Liver (tissue), 9 donors: ENCODE measurements around the gene TCFL5. TPM values are rescaled to one million over a fixed set of nuclear protein-coding genes. Genes with fewer than 3 reads are reported as not detected.
A peak's percentile ranks its signal among the peaks of the same experiment; 100 is the strongest.

ENCODE experiments used
- DNase-seq: peaks from one replicate; pipeline ENCODE4 v3.0.0-alpha.2; 2017; ENCODE audit warnings: low spot score
- H3K27ac ChIP-seq, 2 donors: one replicate each; pipeline ENCODE4 v1.7.0; 2013; ENCODE audit warnings: inconsistent platforms in 2 of 2, low read length in 2 of 2, control low read depth in 1 of 2, low read depth in 1 of 2, mild to moderate bottlenecking in 1 of 2
- H3K27me3 ChIP-seq, 4 donors: one replicate each; pipeline versions ENCODE4 v1.6.1 to v1.7.0; 2013; ENCODE audit warnings: low read length in 3 of 4, inconsistent platforms in 1 of 4, mild to moderate bottlenecking in 1 of 4, moderate library complexity in 1 of 4; ENCODE audit not compliant: control insufficient read depth in 4 of 4, insufficient read depth in 4 of 4
- H3K36me3 ChIP-seq, 4 donors: one replicate each; pipeline versions ENCODE4 v1.6.1 to v1.7.0; 2013; ENCODE audit warnings: low read length in 3 of 4, mild to moderate bottlenecking in 3 of 4, low read depth in 1 of 4, moderate library complexity in 1 of 4; ENCODE audit not compliant: control insufficient read depth in 4 of 4, insufficient read depth in 3 of 4
- H3K4me1 ChIP-seq, 4 donors: one replicate each; pipeline versions ENCODE4 v1.6.1 to v1.7.0; 2013; ENCODE audit warnings: low read length in 3 of 4, mild to moderate bottlenecking in 3 of 4, moderate library complexity in 1 of 4; ENCODE audit not compliant: control insufficient read depth in 4 of 4, insufficient read depth in 4 of 4
- H3K4me3 ChIP-seq, 3 donors: one replicate each; pipeline versions ENCODE4 v1.6.1 to v1.7.0; 2013; ENCODE audit warnings: low read length in 3 of 3, control low read depth in 1 of 3, low read depth in 1 of 3, mild to moderate bottlenecking in 1 of 3
- H3K9ac ChIP-seq, 2 donors: one replicate each; pipeline ENCODE4 v1.7.0; 2013; ENCODE audit warnings: low read length in 2 of 2, mild to moderate bottlenecking in 2 of 2, moderate library complexity in 2 of 2, control low read depth in 1 of 2, low read depth in 1 of 2
- H3K9me3 ChIP-seq, 4 donors: one replicate each; pipeline versions ENCODE4 v1.6.1 to v1.7.0; 2013; ENCODE audit warnings: low read length in 3 of 4; ENCODE audit not compliant: control insufficient read depth in 4 of 4
- FOXA1 ChIP-seq: IDR thresholded peaks from 2 replicates; pipeline ENCODE4 v1.6.1; 2016; ENCODE audit warnings: antibody characterized with exemption
- FOXA2 ChIP-seq: IDR thresholded peaks from 2 replicates; pipeline ENCODE4 v1.6.1; 2016; ENCODE audit warnings: antibody characterized with exemption
- GABPA ChIP-seq, 2 donors: IDR thresholded peaks in 1 of 2; conservative IDR thresholded peaks in 1 of 2; 2 replicates each; pipeline ENCODE4 v1.6.1; 2016; ENCODE audit warnings: antibody characterized with exemption in 2 of 2, mild to moderate bottlenecking in 1 of 2, moderate library complexity in 1 of 2
- HNF4A ChIP-seq, 2 donors: conservative IDR thresholded peaks; 2 replicates each; pipeline ENCODE4 v1.6.1; 2016; ENCODE audit warnings: antibody characterized with exemption in 2 of 2, mild to moderate bottlenecking in 2 of 2
- HNF4G ChIP-seq: IDR thresholded peaks from 2 replicates; pipeline ENCODE4 v1.6.1; 2016; ENCODE audit warnings: antibody characterized with exemption
- JUND ChIP-seq, 2 donors: IDR thresholded peaks; 2 replicates each; pipeline ENCODE4 v1.6.1; 2016; ENCODE audit warnings: antibody characterized with exemption in 2 of 2
- NR2F2 ChIP-seq: IDR thresholded peaks from 2 replicates; pipeline ENCODE4 v1.6.1; 2016; ENCODE audit warnings: antibody characterized with exemption
- RAD21 ChIP-seq, 2 donors: IDR thresholded peaks; 2 replicates each; pipeline ENCODE4 v1.6.1; 2016; ENCODE audit warnings: antibody characterized with exemption in 2 of 2, mild to moderate bottlenecking in 2 of 2
- SP1 ChIP-seq: IDR thresholded peaks from 2 replicates; pipeline ENCODE4 v1.6.1; 2018; ENCODE audit warnings: antibody characterized with exemption, mild to moderate bottlenecking
- YY1 ChIP-seq: IDR thresholded peaks from 2 replicates; pipeline ENCODE4 v1.6.1; 2016; ENCODE audit warnings: antibody characterized with exemption, mild to moderate bottlenecking
- WGBS: extraction: QIAGEN DNeasy Blood & Tissue Kit; methylation state at CpG from one replicate; pipeline ENCODE4 v1.1.7; 2013; 5-methylcytosine and 5-hydroxymethylcytosine counted together
- polyA plus RNA-seq, 2 donors: library from polyadenylated mRNA; stranded (reverse) in 1 of 2; unstranded in 1 of 2; fragments of 200-250 nt in 1 of 2; fragments of >200 nt in 1 of 2; fragmentation: Nextera tagmentation in 1 of 2; extraction: Ambion mirVana in 1 of 2; gene quantifications; one replicate each; pipeline versions ENCODE4 v1.2.1 to v1.2.3, GENCODE V29; 2013 to 2015
- total RNA-seq, 2 donors: library from RNA; depleted of rRNA; stranded (reverse); fragments of >200 nt; gene quantifications; one replicate each; pipeline ENCODE4 v1.2.3, GENCODE V29; 2014
- TF ChIP-seq, protein P1 (sequence below): IDR thresholded peaks from 2 replicates; pipeline ENCODE4 v1.6.1; 2016; ENCODE audit warnings: antibody characterized with exemption
- TF ChIP-seq, protein P2 (sequence below): fragments of 150-350 bp; IDR thresholded peaks from 2 replicates; pipeline ENCODE4 v1.5.1; 2017; ENCODE audit warnings: improper control_type of control experiment, low read depth, low read length; ENCODE audit not compliant: missing input control
- TF ChIP-seq, protein P3 (sequence below): IDR thresholded peaks from 2 replicates; pipeline ENCODE4 v1.6.1; 2016; ENCODE audit warnings: antibody characterized with exemption, mild to moderate bottlenecking
- donor health status: healthy.
- donor health status: healthy.
- donor health status: healthy.
- donor health status: healthy.
- donor health status: healthy.

TCFL5 gene
- total and polyA plus RNA-seq, 4 donors = 0.79 to 3.8 (median 2.2) TPM

DNA sequence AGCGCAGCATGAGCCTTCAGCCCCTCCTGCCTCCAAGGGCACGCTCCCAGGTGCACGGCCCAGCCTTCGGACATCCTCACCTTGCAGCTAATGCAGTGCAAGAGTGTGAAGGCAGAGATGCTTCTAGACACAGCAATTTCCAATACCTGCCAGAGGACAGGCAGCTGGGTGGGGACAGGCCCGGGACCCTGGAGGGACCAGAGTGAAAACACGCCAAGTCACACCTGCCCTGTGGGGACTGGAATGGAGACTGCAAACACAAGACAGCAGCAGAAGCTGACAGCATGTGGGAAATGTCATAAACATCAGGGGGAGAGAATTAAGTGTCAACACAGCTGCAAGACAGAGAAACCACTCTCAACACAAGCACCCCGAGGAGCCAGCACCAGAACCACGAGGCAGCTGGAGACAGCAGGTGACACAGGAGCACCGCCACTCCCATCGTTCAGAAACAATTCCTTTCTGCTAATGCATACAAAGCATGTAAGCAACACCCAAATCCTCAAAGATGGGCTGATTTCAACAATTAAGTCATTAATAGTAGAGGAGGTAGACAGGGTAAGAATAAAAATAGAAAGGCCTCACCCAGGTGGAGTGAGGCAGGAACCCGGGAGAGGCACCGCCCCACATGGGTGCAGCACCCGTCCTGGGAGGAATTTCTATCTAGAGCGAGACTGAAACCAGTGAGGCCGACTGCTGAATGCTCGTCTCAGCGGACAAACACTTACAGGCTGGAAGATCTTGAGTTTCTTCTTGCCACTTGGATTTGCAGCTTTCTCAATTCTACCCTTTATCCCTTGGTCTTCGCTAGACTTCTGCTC is 47.6 kb upstream of the TCFL5 start (continued):
- TF ChIP-seq, protein P1, sequence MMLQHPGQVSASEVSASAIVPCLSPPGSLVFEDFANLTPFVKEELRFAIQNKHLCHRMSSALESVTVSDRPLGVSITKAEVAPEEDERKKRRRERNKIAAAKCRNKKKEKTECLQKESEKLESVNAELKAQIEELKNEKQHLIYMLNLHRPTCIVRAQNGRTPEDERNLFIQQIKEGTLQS = no peak
- TF ChIP-seq GABPA (IDR thresholded peaks at IDR 0.05 in 1 of 2, conservative IDR thresholded peaks at IDR 0.05 in 1 of 2) = no peak
- no peak for TF ChIP-seq FOXA1
- no peak for TF ChIP-seq HNF4G
- TF ChIP-seq NR2F2 = no peak
- no peak for TF ChIP-seq SP1
- no peak for TF ChIP-seq HNF4A (conservative IDR thresholded peaks at IDR 0.05)
- TF ChIP-seq JUND (IDR thresholded peaks at IDR 0.05) = no peak
- TF ChIP-seq YY1 = no peak
- TF ChIP-seq, protein P2, sequence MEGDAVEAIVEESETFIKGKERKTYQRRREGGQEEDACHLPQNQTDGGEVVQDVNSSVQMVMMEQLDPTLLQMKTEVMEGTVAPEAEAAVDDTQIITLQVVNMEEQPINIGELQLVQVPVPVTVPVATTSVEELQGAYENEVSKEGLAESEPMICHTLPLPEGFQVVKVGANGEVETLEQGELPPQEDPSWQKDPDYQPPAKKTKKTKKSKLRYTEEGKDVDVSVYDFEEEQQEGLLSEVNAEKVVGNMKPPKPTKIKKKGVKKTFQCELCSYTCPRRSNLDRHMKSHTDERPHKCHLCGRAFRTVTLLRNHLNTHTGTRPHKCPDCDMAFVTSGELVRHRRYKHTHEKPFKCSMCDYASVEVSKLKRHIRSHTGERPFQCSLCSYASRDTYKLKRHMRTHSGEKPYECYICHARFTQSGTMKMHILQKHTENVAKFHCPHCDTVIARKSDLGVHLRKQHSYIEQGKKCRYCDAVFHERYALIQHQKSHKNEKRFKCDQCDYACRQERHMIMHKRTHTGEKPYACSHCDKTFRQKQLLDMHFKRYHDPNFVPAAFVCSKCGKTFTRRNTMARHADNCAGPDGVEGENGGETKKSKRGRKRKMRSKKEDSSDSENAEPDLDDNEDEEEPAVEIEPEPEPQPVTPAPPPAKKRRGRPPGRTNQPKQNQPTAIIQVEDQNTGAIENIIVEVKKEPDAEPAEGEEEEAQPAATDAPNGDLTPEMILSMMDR = no peak
- no peak for TF ChIP-seq FOXA2

DNA sequence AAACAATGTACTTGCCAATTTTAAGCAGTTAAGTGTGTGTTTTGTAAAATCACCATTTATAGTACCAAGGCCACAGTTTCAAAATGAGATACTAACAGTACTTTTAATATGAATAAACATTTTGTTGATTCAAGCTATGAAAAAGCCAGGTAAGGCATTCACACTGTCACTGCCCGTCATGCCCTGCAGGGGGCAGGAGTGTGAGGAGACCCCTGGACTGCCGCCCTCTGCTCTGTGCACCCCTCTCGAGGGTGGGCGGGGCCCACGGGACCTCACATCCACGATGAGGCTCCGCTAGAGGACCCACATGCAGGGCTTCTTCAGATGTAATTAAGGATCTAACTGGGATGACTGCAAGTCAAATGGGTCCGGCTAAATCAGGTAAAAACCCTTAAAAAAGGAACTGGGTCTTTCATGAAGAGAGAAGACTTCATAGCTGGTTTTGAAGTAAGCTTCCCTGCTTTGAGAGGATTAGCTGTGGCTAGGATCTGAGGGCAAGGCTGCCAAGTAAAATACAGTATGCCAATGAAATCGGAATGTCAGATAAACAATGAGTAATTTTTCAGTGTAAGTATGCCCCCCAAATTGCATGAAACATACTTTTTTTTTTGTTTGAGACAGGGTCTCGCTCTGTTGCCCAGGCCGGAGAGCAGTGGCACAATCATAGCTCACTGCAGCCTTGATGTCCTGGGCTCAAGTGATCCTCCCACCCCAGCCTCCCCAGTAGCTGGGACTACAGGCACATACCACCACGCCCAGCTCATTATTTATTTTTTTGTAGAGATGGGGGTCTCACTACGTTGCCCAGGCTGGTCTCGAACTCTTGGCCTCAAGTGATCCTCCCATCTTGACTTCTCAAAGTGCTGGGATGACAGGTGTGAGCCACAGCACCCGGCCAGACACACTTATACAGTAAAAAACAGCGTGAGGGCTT is 46.0 kb upstream of the TCFL5 start:
- peaks cover 23 to 87% (median 68%) of the 10 kb centered on the region in 4 donors for H3K36me3 ChIP-seq
- no peak overlapping the region for H3K27ac ChIP-seq
- no peak overlapping the region for H3K9ac ChIP-seq
- no peaks in the 10 kb centered on the region for H3K27me3 ChIP-seq
- no peak for TF ChIP-seq FOXA2
- TF ChIP-seq, protein P3, sequence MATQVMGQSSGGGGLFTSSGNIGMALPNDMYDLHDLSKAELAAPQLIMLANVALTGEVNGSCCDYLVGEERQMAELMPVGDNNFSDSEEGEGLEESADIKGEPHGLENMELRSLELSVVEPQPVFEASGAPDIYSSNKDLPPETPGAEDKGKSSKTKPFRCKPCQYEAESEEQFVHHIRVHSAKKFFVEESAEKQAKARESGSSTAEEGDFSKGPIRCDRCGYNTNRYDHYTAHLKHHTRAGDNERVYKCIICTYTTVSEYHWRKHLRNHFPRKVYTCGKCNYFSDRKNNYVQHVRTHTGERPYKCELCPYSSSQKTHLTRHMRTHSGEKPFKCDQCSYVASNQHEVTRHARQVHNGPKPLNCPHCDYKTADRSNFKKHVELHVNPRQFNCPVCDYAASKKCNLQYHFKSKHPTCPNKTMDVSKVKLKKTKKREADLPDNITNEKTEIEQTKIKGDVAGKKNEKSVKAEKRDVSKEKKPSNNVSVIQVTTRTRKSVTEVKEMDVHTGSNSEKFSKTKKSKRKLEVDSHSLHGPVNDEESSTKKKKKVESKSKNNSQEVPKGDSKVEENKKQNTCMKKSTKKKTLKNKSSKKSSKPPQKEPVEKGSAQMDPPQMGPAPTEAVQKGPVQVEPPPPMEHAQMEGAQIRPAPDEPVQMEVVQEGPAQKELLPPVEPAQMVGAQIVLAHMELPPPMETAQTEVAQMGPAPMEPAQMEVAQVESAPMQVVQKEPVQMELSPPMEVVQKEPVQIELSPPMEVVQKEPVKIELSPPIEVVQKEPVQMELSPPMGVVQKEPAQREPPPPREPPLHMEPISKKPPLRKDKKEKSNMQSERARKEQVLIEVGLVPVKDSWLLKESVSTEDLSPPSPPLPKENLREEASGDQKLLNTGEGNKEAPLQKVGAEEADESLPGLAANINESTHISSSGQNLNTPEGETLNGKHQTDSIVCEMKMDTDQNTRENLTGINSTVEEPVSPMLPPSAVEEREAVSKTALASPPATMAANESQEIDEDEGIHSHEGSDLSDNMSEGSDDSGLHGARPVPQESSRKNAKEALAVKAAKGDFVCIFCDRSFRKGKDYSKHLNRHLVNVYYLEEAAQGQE = no peak
- TF ChIP-seq, protein P2 = peak; percentile 40
- no peak for TF ChIP-seq JUND (IDR thresholded peaks at IDR 0.05)
- peak in 1 of 2 donors; percentile 53 for TF ChIP-seq RAD21 (IDR thresholded peaks at IDR 0.05)
- peaks cover 0 to 13% (median 4%) of the 10 kb centered on the region in 4 donors for H3K4me1 ChIP-seq
- H3K9me3 ChIP-seq = no peaks in the 10 kb centered on the region
- no peak overlapping the region for H3K4me3 ChIP-seq
- 78% methylated on average over 16 of the region's 16 CpGs for WGBS
- DNase-seq = no peak
